HAP-1 (cell line): ENCODE data around the gene PRKCQ.

Source experiments
- DNase-seq, 2 experiments: peaks; one replicate each; pipeline ENCODE4 v3.0.0-alpha.2; 2016 to 2020; ENCODE audit warnings: low spot score in 2 of 2
- H3K27me3 ChIP-seq: fragments of 250-450 bp; sonication (Bioruptor Pico); 2 replicates; pipeline ENCODE4 v1.5.1; 2020; ENCODE audit warnings: low read depth, mild to moderate bottlenecking, moderate library complexity
- H3K36me3 ChIP-seq: fragments of 250-450 bp; sonication (Bioruptor Pico); replicated peaks from 2 replicates; pipeline ENCODE4 v1.5.1; 2020; ENCODE audit warnings: mild to moderate bottlenecking
- H3K4me1 ChIP-seq: fragments of 250-450 bp; sonication (Bioruptor Pico); 2 replicates; pipeline ENCODE4 v1.5.1; 2020; ENCODE audit warnings: mild to moderate bottlenecking
- H3K4me3 ChIP-seq: fragments of 250-450 bp; sonication (Bioruptor Pico); 2 replicates; pipeline ENCODE4 v1.5.1; 2020; ENCODE audit warnings: mild to moderate bottlenecking, moderate library complexity
- H3K9me3 ChIP-seq: fragments of 250-450 bp; sonication (Bioruptor Pico); 2 replicates; pipeline ENCODE4 v1.5.1; 2020; ENCODE audit warnings: mild to moderate bottlenecking, moderate library complexity
- in situ Hi-C: fragments of 300-500 bp; cut with MboI; formaldehyde crosslinking; loops from 3 replicates; pipeline ENCODE4 v1.14.3; 2020; ENCODE audit warnings: low sequenced_read_pairs, inconsistent platforms, mixed read lengths

PRKCQ gene

GRCh38 chr10:6401558-6402348, 178.3 kb downstream of the PRKCQ start:
- in situ Hi-C loops, result no loop called here
- no peaks in the 10 kb centered on the region for H3K9me3 ChIP-seq
- DNase-seq, result peak; percentile 77 to 79
- H3K4me1 ChIP-seq, result no peaks in the 10 kb centered on the region
- no peaks in the 10 kb centered on the region for H3K36me3 ChIP-seq
- peak overlapping the region; percentile 12 for H3K4me3 ChIP-seq
- H3K27me3 ChIP-seq, result no peaks in the 10 kb centered on the region

GRCh38 chr10:6400821-6401465, 179.1 kb downstream of the PRKCQ start:
- Histone ChIP-seq H3K4me3 (no peak overlapping the region), H3K36me3 (no peaks in the 10 kb centered on the region), H3K4me1 (no peaks in the 10 kb centered on the region), H3K9me3 (no peaks in the 10 kb centered on the region), H3K27me3 (no peaks in the 10 kb centered on the region)
- DNase-seq, result no peak
- in situ Hi-C loops, result no loop called here

GRCh38 chr10:6400331-6400730, 179.7 kb downstream of the PRKCQ start:
- in situ Hi-C loops, result no loop called here
- Histone ChIP-seq H3K36me3 (no peaks in the 10 kb centered on the region), H3K27me3 (no peaks in the 10 kb centered on the region), H3K4me1 (no peaks in the 10 kb centered on the region), H3K9me3 (no peaks in the 10 kb centered on the region), H3K4me3 (no peak overlapping the region)
- DNase-seq, result no peak

GRCh38 chr10:6399879-6400278, 180.2 kb downstream of the PRKCQ start:
- DNase-seq, result no peak

GRCh38 chr10:6399231-6399741, 180.8 kb downstream of the PRKCQ start:
- DNase-seq, result no peak
- in situ Hi-C loops, result loop anchor here (10.0 to 25.0 kb wide), 2 partner anchors 187 to 294 kb away; partner anchors contain the start of gene PFKFB3

More at GRCh38 chr10:6399879-6400278, 180.2 kb downstream of the PRKCQ start:
- no peaks in the 10 kb centered on the region for H3K27me3 ChIP-seq
- H3K4me3 ChIP-seq, result no peak overlapping the region
- H3K4me1 ChIP-seq, result no peaks in the 10 kb centered on the region
- no peaks in the 10 kb centered on the region for H3K36me3 ChIP-seq
- H3K9me3 ChIP-seq, result no peaks in the 10 kb centered on the region
- in situ Hi-C loops, result loop anchor here (10.0 to 25.0 kb wide), 2 partner anchors 188 to 295 kb away; partner anchors contain the start of gene PFKFB3

GRCh38 chr10:6398399-6398798, 181.7 kb downstream of the PRKCQ start:
- Histone ChIP-seq H3K36me3 (no peaks in the 10 kb centered on the region), H3K9me3 (no peaks in the 10 kb centered on the region), H3K27me3 (no peaks in the 10 kb centered on the region), H3K4me3 (no peak overlapping the region), H3K4me1 (no peaks in the 10 kb centered on the region)
- in situ Hi-C loops, result loop anchor here (10.0 to 25.0 kb wide), 2 partner anchors 186 to 294 kb away; partner anchors contain the start of gene PFKFB3
- no peak for DNase-seq

More at GRCh38 chr10:6399231-6399741, 180.8 kb downstream of the PRKCQ start:
- H3K36me3 ChIP-seq, result no peaks in the 10 kb centered on the region
- no peaks in the 10 kb centered on the region for H3K4me1 ChIP-seq
- H3K9me3 ChIP-seq, result no peaks in the 10 kb centered on the region
- no peak overlapping the region for H3K4me3 ChIP-seq
- H3K27me3 ChIP-seq, result no peaks in the 10 kb centered on the region

GRCh38 chr10:6396652-6397051, 183.4 kb downstream of the PRKCQ start:
- Histone ChIP-seq H3K36me3 (no peaks in the 10 kb centered on the region), H3K4me3 (no peak overlapping the region), H3K4me1 (no peaks in the 10 kb centered on the region), H3K27me3 (no peaks in the 10 kb centered on the region), H3K9me3 (no peaks in the 10 kb centered on the region)
- DNase-seq, result no peak
- in situ Hi-C loops, result loop anchor here (10.0 to 25.0 kb wide), 2 partner anchors 184 to 292 kb away; partner anchors contain the start of gene PFKFB3

GRCh38 chr10:6396226-6396625, 183.8 kb downstream of the PRKCQ start:
- no peak overlapping the region for H3K4me3 ChIP-seq
- H3K36me3 ChIP-seq, result no peaks in the 10 kb centered on the region
- H3K4me1 ChIP-seq, result no peaks in the 10 kb centered on the region
- H3K9me3 ChIP-seq, result no peaks in the 10 kb centered on the region
- H3K27me3 ChIP-seq, result no peaks in the 10 kb centered on the region
- in situ Hi-C loops, result loop anchor here (10.0 to 25.0 kb wide), 2 partner anchors 184 to 291 kb away; partner anchors contain the start of gene PFKFB3
- DNase-seq, result no peak

GRCh38 chr10:6395606-6396005, 184.5 kb downstream of the PRKCQ start:
- no peak overlapping the region for H3K4me3 ChIP-seq
- no peaks in the 10 kb centered on the region for H3K27me3 ChIP-seq
- no peak for DNase-seq
- H3K4me1 ChIP-seq, result no peaks in the 10 kb centered on the region
- H3K36me3 ChIP-seq, result no peaks in the 10 kb centered on the region
- in situ Hi-C loops, result loop anchor here (10.0 to 25.0 kb wide), 2 partner anchors 183 to 291 kb away; partner anchors contain the start of gene PFKFB3
- H3K9me3 ChIP-seq, result no peaks in the 10 kb centered on the region

- H3K36me3 ChIP-seq, result no peaks in the 10 kb centered on the region
- H3K4me1 ChIP-seq, result no peaks in the 10 kb centered on the region
- no peak for DNase-seq
- no peak overlapping the region for H3K4me3 ChIP-seq
- H3K9me3 ChIP-seq, result no peaks in the 10 kb centered on the region
- 0 out of 2 replicates have a peak, but pooled peaks cover 3% of the 10 kb centered on the region for H3K27me3 ChIP-seq
- in situ Hi-C loops, result loop anchor here (10.0 to 25.0 kb wide), 2 partner anchors 182 to 289 kb away; partner anchors contain the start of gene PFKFB3
These were observed 186.0 kb downstream of the PRKCQ start for GRCh38 chr10:6394084-6394483.

GRCh38 chr10:6393168-6393567, 186.9 kb downstream of the PRKCQ start:
- Histone ChIP-seq H3K9me3 (no peaks in the 10 kb centered on the region), H3K27me3 (0 out of 2 replicates have a peak, but pooled peaks cover 3% of the 10 kb centered on the region), H3K4me1 (no peaks in the 10 kb centered on the region), H3K4me3 (no peak overlapping the region), H3K36me3 (no peaks in the 10 kb centered on the region)
- DNase-seq, result no peak
- in situ Hi-C loops, result loop anchor here (10.0 to 25.0 kb wide), 2 partner anchors 181 to 288 kb away; partner anchors contain the start of gene PFKFB3

- in situ Hi-C loops, result loop anchor here (10.0 to 25.0 kb wide), 2 partner anchors 178 to 286 kb away; partner anchors contain the start of gene PFKFB3
- Histone ChIP-seq H3K36me3 (no peaks in the 10 kb centered on the region), H3K4me1 (no peaks in the 10 kb centered on the region), H3K4me3 (no peak overlapping the region), H3K9me3 (no peaks in the 10 kb centered on the region), H3K27me3 (0 out of 2 replicates have a peak, but pooled peaks cover 3% of the 10 kb centered on the region)
- no peak for DNase-seq
These were observed 189.7 kb downstream of the PRKCQ start for GRCh38 chr10:6390213-6390845.

- Histone ChIP-seq H3K36me3 (no peaks in the 10 kb centered on the region), H3K4me1 (no peaks in the 10 kb centered on the region), H3K4me3 (no peak overlapping the region), H3K9me3 (no peaks in the 10 kb centered on the region), H3K27me3 (0 out of 2 replicates have a peak, but pooled peaks cover 3% of the 10 kb centered on the region)
- no peak for DNase-seq
- in situ Hi-C loops, result loop anchor here (25.0 kb wide), 1 partner anchor 176 kb away; the partner anchor contains the start of gene PFKFB3
These were observed 191.7 kb downstream of the PRKCQ start for GRCh38 chr10:6388261-6388893.
